ENCODE measurements around the gene SUN2. TPM values are rescaled to one million over a fixed set of nuclear protein-coding genes. Genes with fewer than 3 reads are reported as not detected.

The SUN2 gene
- total and polyA plus RNA-seq, 8 donors: 25.3 to 387 (median 117) TPM

GRCh38 chr22:38699784-38700183, 56.0 kb downstream of the SUN2 start:
- Histone ChIP-seq H3K36me3 (peaks cover 0 to under 1% (median 0%) of the 10 kb centered on the region in 4 donors), H3K27me3 (no peaks in the 10 kb centered on the region), H3K9me3 (no peaks in the 10 kb centered on the region), H3K4me1 (peaks cover 58 to 66% (median 63%) of the 10 kb centered on the region in 4 donors), H3K4me3 (peak overlapping the region; percentile 59 to 85 (median 70)), H3K27ac (peak overlapping the region; percentile 87 to 99 (median 98))
- intact Hi-C loops (cut with DNase I; ENCODE audit: low total_unique reads): no loop called here
- DNase-seq: peak in 1 of 2 donors; percentile 60
- 11 to 19% (median 17%) methylated on average over 6 of the region's 6 CpGs for whole genome bisulfite sequencing, 5 donors
- no peak for TF ChIP-seq EP300 (IDR thresholded peaks at IDR 0.05)
- TF ChIP-seq POLR2A (IDR thresholded peaks at IDR 0.05): no peak
- TF ChIP-seq CTCF (IDR thresholded peaks at IDR 0.05): no peak
- TF ChIP-seq POLR2AphosphoS5 (IDR thresholded peaks at IDR 0.05): no peak

GRCh38 chr22:38699143-38699542, 56.7 kb downstream of the SUN2 start:
- H3K4me3 ChIP-seq: peak overlapping the region; percentile 59 to 85 (median 70)
- peaks cover 0 to 7% (median 5%) of the 10 kb centered on the region in 4 donors for H3K36me3 ChIP-seq
- TF ChIP-seq CTCF (IDR thresholded peaks at IDR 0.05): no peak
- no peak for TF ChIP-seq POLR2A (IDR thresholded peaks at IDR 0.05)
- no peak for TF ChIP-seq EP300 (IDR thresholded peaks at IDR 0.05)
- no peak for TF ChIP-seq POLR2AphosphoS5 (IDR thresholded peaks at IDR 0.05)
- DNase-seq: peak in 1 of 2 donors; percentile 30
- H3K4me1 ChIP-seq: peaks cover 54 to 68% (median 62%) of the 10 kb centered on the region in 4 donors
- no peaks in the 10 kb centered on the region for H3K9me3 ChIP-seq
- intact Hi-C loops (cut with DNase I; ENCODE audit: low total_unique reads): no loop called here
- no peaks in the 10 kb centered on the region for H3K27me3 ChIP-seq
- H3K27ac ChIP-seq: peak overlapping the region; percentile 87 to 99 (median 98)
- WGBS, 5 donors: 17 to 34% (median 21%) methylated on average over 5 of the region's 5 CpGs

- Histone ChIP-seq H3K9me3 (no peaks in the 10 kb centered on the region), H3K27ac (peak overlapping the region; percentile 87 to 99 (median 98)), H3K4me1 (peaks cover 54 to 73% (median 65%) of the 10 kb centered on the region in 4 donors), H3K4me3 (peak overlapping the region in 3 of 4 donors; percentile 59 to 85 (median 66)), H3K36me3 (peaks cover 0 to 10% (median 9%) of the 10 kb centered on the region in 4 donors), H3K27me3 (no peaks in the 10 kb centered on the region)
- intact Hi-C loops (cut with DNase I; ENCODE audit: low total_unique reads): no loop called here
- no peak for DNase-seq
- 80 to 85% (median 83%) methylated on average over 13 of the region's 13 CpGs for WGBS, 5 donors
- TF ChIP-seq EP300 (IDR thresholded peaks at IDR 0.05): no peak
- no peak for TF ChIP-seq POLR2A (IDR thresholded peaks at IDR 0.05)
- TF ChIP-seq CTCF (IDR thresholded peaks at IDR 0.05): no peak
- no peak for TF ChIP-seq POLR2AphosphoS5 (IDR thresholded peaks at IDR 0.05)
These were observed 57.2 kb downstream of the SUN2 start for GRCh38 chr22:38698407-38699094.

- no peaks in the 10 kb centered on the region for H3K27me3 ChIP-seq
These were observed 58.2 kb downstream of the SUN2 start for GRCh38 chr22:38697425-38698089.

More at GRCh38 chr22:38697425-38698089, 58.2 kb downstream of the SUN2 start:
- peaks cover 54 to 78% (median 67%) of the 10 kb centered on the region in 4 donors for H3K4me1 ChIP-seq
- peak overlapping the region in 2 of 4 donors; percentile 59 to 66 for H3K4me3 ChIP-seq
- H3K27ac ChIP-seq: peak overlapping the region; percentile 62 to 99 (median 98)
- peak; percentile 38 to 52 for DNase-seq
- H3K9me3 ChIP-seq: no peaks in the 10 kb centered on the region
- H3K36me3 ChIP-seq: peaks cover 0 to 18% (median 14%) of the 10 kb centered on the region in 4 donors
- no peak for TF ChIP-seq POLR2A (IDR thresholded peaks at IDR 0.05)
- no peak for TF ChIP-seq POLR2AphosphoS5 (IDR thresholded peaks at IDR 0.05)
- WGBS, 5 donors: 28 to 42% (median 34%) methylated on average over 8 of the region's 8 CpGs
- intact Hi-C loops (cut with DNase I; ENCODE audit: low total_unique reads): no loop called here
